Liver (tissue), 9 donors: ENCODE data around the gene SLC4A8. TPM values are rescaled to one million over a fixed set of nuclear protein-coding genes. Genes with fewer than 3 reads are reported as not detected.

ENCODE experiments used
- DNase-seq: peaks from one replicate; pipeline ENCODE4 v3.0.0-alpha.2; 2017; ENCODE audit warnings: low spot score
- H3K27ac ChIP-seq, 2 donors: one replicate each; pipeline ENCODE4 v1.7.0; 2013; ENCODE audit warnings: inconsistent platforms in 2 of 2, low read length in 2 of 2, control low read depth in 1 of 2, low read depth in 1 of 2, mild to moderate bottlenecking in 1 of 2
- H3K27me3 ChIP-seq, 4 donors: one replicate each; pipeline versions ENCODE4 v1.6.1 to v1.7.0; 2013; ENCODE audit warnings: low read length in 3 of 4, inconsistent platforms in 1 of 4, mild to moderate bottlenecking in 1 of 4, moderate library complexity in 1 of 4; ENCODE audit not compliant: control insufficient read depth in 4 of 4, insufficient read depth in 4 of 4
- H3K36me3 ChIP-seq, 4 donors: one replicate each; pipeline versions ENCODE4 v1.6.1 to v1.7.0; 2013; ENCODE audit warnings: low read length in 3 of 4, mild to moderate bottlenecking in 3 of 4, low read depth in 1 of 4, moderate library complexity in 1 of 4; ENCODE audit not compliant: control insufficient read depth in 4 of 4, insufficient read depth in 3 of 4
- H3K4me1 ChIP-seq, 4 donors: one replicate each; pipeline versions ENCODE4 v1.6.1 to v1.7.0; 2013; ENCODE audit warnings: low read length in 3 of 4, mild to moderate bottlenecking in 3 of 4, moderate library complexity in 1 of 4; ENCODE audit not compliant: control insufficient read depth in 4 of 4, insufficient read depth in 4 of 4
- H3K4me3 ChIP-seq, 3 donors: one replicate each; pipeline versions ENCODE4 v1.6.1 to v1.7.0; 2013; ENCODE audit warnings: low read length in 3 of 3, control low read depth in 1 of 3, low read depth in 1 of 3, mild to moderate bottlenecking in 1 of 3
- H3K9ac ChIP-seq, 2 donors: one replicate each; pipeline ENCODE4 v1.7.0; 2013; ENCODE audit warnings: low read length in 2 of 2, mild to moderate bottlenecking in 2 of 2, moderate library complexity in 2 of 2, control low read depth in 1 of 2, low read depth in 1 of 2
- H3K9me3 ChIP-seq, 4 donors: one replicate each; pipeline versions ENCODE4 v1.6.1 to v1.7.0; 2013; ENCODE audit warnings: low read length in 3 of 4; ENCODE audit not compliant: control insufficient read depth in 4 of 4
- EGR1 ChIP-seq, 2 donors: IDR thresholded peaks; 2 replicates each; pipeline ENCODE4 v1.6.1; 2016 to 2018; ENCODE audit warnings: antibody characterized with exemption in 2 of 2, low read depth in 2 of 2
- FOXA1 ChIP-seq: IDR thresholded peaks from 2 replicates; pipeline ENCODE4 v1.6.1; 2016; ENCODE audit warnings: antibody characterized with exemption
- GABPA ChIP-seq, 2 donors: IDR thresholded peaks in 1 of 2; conservative IDR thresholded peaks in 1 of 2; 2 replicates each; pipeline ENCODE4 v1.6.1; 2016; ENCODE audit warnings: antibody characterized with exemption in 2 of 2, mild to moderate bottlenecking in 1 of 2, moderate library complexity in 1 of 2
- HNF4A ChIP-seq, 2 donors: conservative IDR thresholded peaks; 2 replicates each; pipeline ENCODE4 v1.6.1; 2016; ENCODE audit warnings: antibody characterized with exemption in 2 of 2, mild to moderate bottlenecking in 2 of 2
- JUND ChIP-seq, 2 donors: IDR thresholded peaks; 2 replicates each; pipeline ENCODE4 v1.6.1; 2016; ENCODE audit warnings: antibody characterized with exemption in 2 of 2
- NR2F2 ChIP-seq: IDR thresholded peaks from 2 replicates; pipeline ENCODE4 v1.6.1; 2016; ENCODE audit warnings: antibody characterized with exemption
- RAD21 ChIP-seq, 2 donors: IDR thresholded peaks; 2 replicates each; pipeline ENCODE4 v1.6.1; 2016; ENCODE audit warnings: antibody characterized with exemption in 2 of 2, mild to moderate bottlenecking in 2 of 2
- RXRA ChIP-seq, 2 donors: IDR thresholded peaks; 2 replicates each; pipeline ENCODE4 v1.6.1; 2017 to 2018; ENCODE audit warnings: antibody characterized with exemption in 2 of 2, mild to moderate bottlenecking in 1 of 2
- SP1 ChIP-seq: IDR thresholded peaks from 2 replicates; pipeline ENCODE4 v1.6.1; 2018; ENCODE audit warnings: antibody characterized with exemption, mild to moderate bottlenecking
- TAF1 ChIP-seq: conservative IDR thresholded peaks from 2 replicates; pipeline ENCODE4 v1.6.1; 2016; ENCODE audit warnings: antibody characterized with exemption, mild to moderate bottlenecking
- YY1 ChIP-seq: IDR thresholded peaks from 2 replicates; pipeline ENCODE4 v1.6.1; 2016; ENCODE audit warnings: antibody characterized with exemption, mild to moderate bottlenecking
- WGBS: extraction: QIAGEN DNeasy Blood & Tissue Kit; methylation state at CpG from one replicate; pipeline ENCODE4 v1.1.7; 2013; 5-methylcytosine and 5-hydroxymethylcytosine counted together
- polyA plus RNA-seq, 2 donors: library from polyadenylated mRNA; stranded (reverse) in 1 of 2; unstranded in 1 of 2; fragments of 200-250 nt in 1 of 2; fragments of >200 nt in 1 of 2; fragmentation: Nextera tagmentation in 1 of 2; extraction: Ambion mirVana in 1 of 2; gene quantifications; one replicate each; pipeline versions ENCODE4 v1.2.1 to v1.2.3, GENCODE V29; 2013 to 2015
- total RNA-seq, 2 donors: library from RNA; depleted of rRNA; stranded (reverse); fragments of >200 nt; gene quantifications; one replicate each; pipeline ENCODE4 v1.2.3, GENCODE V29; 2014
- TF ChIP-seq, protein P1 (sequence below): IDR thresholded peaks from 2 replicates; pipeline ENCODE4 v1.6.1; 2016; ENCODE audit warnings: antibody characterized with exemption
- TF ChIP-seq, protein P2 (sequence below): IDR thresholded peaks from 2 replicates; pipeline ENCODE4 v1.6.1; 2016; ENCODE audit warnings: antibody characterized with exemption
- TF ChIP-seq, protein P3 (sequence below): fragments of 150-350 bp; IDR thresholded peaks from 2 replicates; pipeline ENCODE4 v1.5.1; 2017; ENCODE audit warnings: improper control_type of control experiment, low read depth, low read length; ENCODE audit not compliant: missing input control
- donor health status: healthy.
- donor health status: healthy.
- donor health status: healthy.
- donor health status: healthy.
- donor health status: healthy.

SLC4A8 gene
- total and polyA plus RNA-seq, 4 donors: 0.07 to 1.0 (median 0.75) TPM; not detected in 1

DNA sequence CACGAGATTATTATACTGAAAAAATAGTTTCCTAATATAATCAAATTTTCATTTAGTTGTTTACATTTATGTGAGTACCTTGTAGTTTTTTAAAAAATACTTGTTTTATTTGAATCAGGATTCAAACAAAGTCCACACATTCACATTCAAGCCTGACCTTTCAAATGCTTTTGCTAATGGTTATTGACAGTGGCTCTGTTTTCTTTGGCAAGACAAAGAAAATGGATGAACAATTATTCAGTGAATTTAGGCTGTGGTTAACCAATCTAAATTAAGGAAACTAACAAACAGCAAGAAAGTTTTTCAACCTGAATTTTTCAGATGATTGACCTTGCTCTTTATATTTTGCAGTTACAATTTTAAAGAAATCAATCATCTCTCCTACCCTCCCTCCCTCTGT lies 9.7 kb downstream of the SLC4A8 start (continued):
- TF ChIP-seq, protein P1, sequence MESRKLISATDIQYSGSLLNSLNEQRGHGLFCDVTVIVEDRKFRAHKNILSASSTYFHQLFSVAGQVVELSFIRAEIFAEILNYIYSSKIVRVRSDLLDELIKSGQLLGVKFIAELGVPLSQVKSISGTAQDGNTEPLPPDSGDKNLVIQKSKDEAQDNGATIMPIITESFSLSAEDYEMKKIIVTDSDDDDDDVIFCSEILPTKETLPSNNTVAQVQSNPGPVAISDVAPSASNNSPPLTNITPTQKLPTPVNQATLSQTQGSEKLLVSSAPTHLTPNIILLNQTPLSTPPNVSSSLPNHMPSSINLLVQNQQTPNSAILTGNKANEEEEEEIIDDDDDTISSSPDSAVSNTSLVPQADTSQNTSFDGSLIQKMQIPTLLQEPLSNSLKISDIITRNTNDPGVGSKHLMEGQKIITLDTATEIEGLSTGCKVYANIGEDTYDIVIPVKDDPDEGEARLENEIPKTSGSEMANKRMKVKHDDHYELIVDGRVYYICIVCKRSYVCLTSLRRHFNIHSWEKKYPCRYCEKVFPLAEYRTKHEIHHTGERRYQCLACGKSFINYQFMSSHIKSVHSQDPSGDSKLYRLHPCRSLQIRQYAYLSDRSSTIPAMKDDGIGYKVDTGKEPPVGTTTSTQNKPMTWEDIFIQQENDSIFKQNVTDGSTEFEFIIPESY: no peak
- TF ChIP-seq HNF4A (conservative IDR thresholded peaks at IDR 0.05): peak in 1 of 2 donors; percentile 46

DNA sequence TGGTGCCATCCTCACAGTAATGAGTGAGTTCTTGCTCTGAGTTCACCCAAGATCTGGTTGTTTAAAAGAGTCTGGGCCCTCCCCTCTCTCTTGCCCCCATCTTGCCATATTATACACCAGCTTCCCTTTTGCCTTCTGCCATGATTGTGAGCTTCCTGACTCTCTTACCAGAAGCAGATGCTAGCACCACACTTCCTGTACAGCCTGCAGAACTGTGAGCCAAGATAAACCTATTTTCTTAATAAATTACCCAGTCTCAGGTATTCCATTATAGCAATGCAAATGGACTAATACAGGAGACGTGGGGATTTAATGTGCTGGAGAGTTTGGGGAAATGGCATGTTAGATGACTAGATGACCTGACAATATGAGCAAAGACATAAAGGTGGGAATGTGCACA lies 12.8 kb downstream of the SLC4A8 start:
- H3K4me1 ChIP-seq: peaks cover 0 to 3% (median 0%) of the 10 kb centered on the region in 4 donors
- TF ChIP-seq SP1 (no peak), JUND (IDR thresholded peaks at IDR 0.05) (no peak), HNF4A (conservative IDR thresholded peaks at IDR 0.05) (no peak), YY1 (no peak), TAF1 (no peak), NR2F2 (no peak), RAD21 (IDR thresholded peaks at IDR 0.05) (no peak), GABPA (IDR thresholded peaks at IDR 0.05 in 1 of 2, conservative IDR thresholded peaks at IDR 0.05 in 1 of 2) (no peak), RXRA (IDR thresholded peaks at IDR 0.05) (no peak), EGR1 (IDR thresholded peaks at IDR 0.05; ENCODE audit: low read depth in 2 of 2) (no peak)
- TF ChIP-seq, protein P2, sequence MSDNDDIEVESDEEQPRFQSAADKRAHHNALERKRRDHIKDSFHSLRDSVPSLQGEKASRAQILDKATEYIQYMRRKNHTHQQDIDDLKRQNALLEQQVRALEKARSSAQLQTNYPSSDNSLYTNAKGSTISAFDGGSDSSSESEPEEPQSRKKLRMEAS: no peak
- TF ChIP-seq, protein P1: no peak
- TF ChIP-seq, protein P3, sequence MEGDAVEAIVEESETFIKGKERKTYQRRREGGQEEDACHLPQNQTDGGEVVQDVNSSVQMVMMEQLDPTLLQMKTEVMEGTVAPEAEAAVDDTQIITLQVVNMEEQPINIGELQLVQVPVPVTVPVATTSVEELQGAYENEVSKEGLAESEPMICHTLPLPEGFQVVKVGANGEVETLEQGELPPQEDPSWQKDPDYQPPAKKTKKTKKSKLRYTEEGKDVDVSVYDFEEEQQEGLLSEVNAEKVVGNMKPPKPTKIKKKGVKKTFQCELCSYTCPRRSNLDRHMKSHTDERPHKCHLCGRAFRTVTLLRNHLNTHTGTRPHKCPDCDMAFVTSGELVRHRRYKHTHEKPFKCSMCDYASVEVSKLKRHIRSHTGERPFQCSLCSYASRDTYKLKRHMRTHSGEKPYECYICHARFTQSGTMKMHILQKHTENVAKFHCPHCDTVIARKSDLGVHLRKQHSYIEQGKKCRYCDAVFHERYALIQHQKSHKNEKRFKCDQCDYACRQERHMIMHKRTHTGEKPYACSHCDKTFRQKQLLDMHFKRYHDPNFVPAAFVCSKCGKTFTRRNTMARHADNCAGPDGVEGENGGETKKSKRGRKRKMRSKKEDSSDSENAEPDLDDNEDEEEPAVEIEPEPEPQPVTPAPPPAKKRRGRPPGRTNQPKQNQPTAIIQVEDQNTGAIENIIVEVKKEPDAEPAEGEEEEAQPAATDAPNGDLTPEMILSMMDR: no peak
- H3K36me3 ChIP-seq: no peaks in the 10 kb centered on the region
- 88% methylated on average over 1 of the region's 1 CpG for WGBS
- H3K27me3 ChIP-seq: no peaks in the 10 kb centered on the region
- H3K4me3 ChIP-seq: no peak overlapping the region
- DNase-seq: no peak
- no peak overlapping the region for H3K27ac ChIP-seq
- no peaks in the 10 kb centered on the region for H3K9me3 ChIP-seq
- H3K9ac ChIP-seq: no peak overlapping the region

DNA sequence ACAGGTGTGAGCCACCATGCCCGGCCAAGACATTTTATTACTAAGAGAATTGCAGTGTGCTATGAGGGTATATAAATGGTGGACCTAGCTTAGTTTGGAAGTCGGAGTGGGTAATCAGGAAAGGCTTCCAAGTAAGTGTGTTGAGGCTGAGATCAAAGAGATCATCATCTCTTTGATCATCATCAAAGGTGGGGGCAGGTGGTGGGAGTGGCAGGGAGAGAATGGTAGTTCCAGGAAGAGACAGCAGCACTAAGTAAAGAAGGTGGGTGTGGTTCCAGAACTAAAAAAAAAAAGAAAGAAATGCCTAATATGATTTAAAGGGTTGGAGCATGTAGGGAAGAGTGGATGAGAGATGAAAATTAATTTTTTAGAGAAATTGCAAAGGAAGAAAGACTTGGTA lies 14.7 kb downstream of the SLC4A8 start:
- no peak for DNase-seq
- WGBS: 86% methylated on average over 2 of the region's 2 CpGs
- no peaks in the 10 kb centered on the region for H3K9me3 ChIP-seq
- H3K36me3 ChIP-seq: no peaks in the 10 kb centered on the region
- H3K27ac ChIP-seq: no peak overlapping the region
- H3K27me3 ChIP-seq: no peaks in the 10 kb centered on the region
- peaks cover 0 to 2% (median 0%) of the 10 kb centered on the region in 4 donors for H3K4me1 ChIP-seq
- TF ChIP-seq SP1 (no peak), RXRA (IDR thresholded peaks at IDR 0.05) (no peak), FOXA1 (no peak)
- TF ChIP-seq, protein P1: no peak
- TF ChIP-seq, protein P3: no peak
- no peak overlapping the region for H3K9ac ChIP-seq
- H3K4me3 ChIP-seq: no peak overlapping the region
